HCT116 (cell line): Measurements from ENCODE around the gene NLRP5. TPM values are rescaled to one million over a fixed set of nuclear protein-coding genes. Genes with fewer than 3 reads are reported as not detected.

ENCODE experiments used
- ATAC-seq: fragments of 200-7000 bp; cut with Tn5 transposase; 2 replicates; pipeline ENCODE4 v1.9.1; 2020; ENCODE audit warnings: mild to moderate bottlenecking, moderate library complexity
- BruUV-seq: library from RNA; stranded (reverse); fragments of 400-500 nt; replicated peaks from 2 replicates; lab custom pipeline; 2021; lab: Mats Ljungman, UMichigan
- CTCF ChIA-PET: fragments of 300-600 bp; sonication (Branson Sonifier 250); formaldehyde crosslinking; loops from one replicate; lab custom pipeline; 2021; ENCODE audit warnings: antibody characterized with exemption; lab: Charles Lee
- POLR2A ChIA-PET: fragments of 300-600, 350-600 bp; sonication (Branson Sonifier 250); formaldehyde crosslinking; loops from one replicate; lab custom pipeline; 2021; ENCODE audit warnings: antibody characterized with exemption; lab: Charles Lee
- RAD21 ChIA-PET, 2 experiments: fragments of 300-600 bp; sonication (Branson Sonifier 250); formaldehyde crosslinking; loops; one replicate each; lab custom pipeline; 2023; ENCODE audit warnings: low total read pairs in 2 of 2; ENCODE audit not compliant: uncharacterized antibody in 2 of 2, unreplicated experiment in 2 of 2, low non-redundant PET in 1 of 2; lab: Charles Lee
- DNase-seq: peaks from one replicate; pipeline ENCODE4 v3.0.0-alpha.2; 2010; ENCODE audit warnings: low read depth, low spot score
- H2AFZ ChIP-seq: fragments of 200-600 bp; shearing (Covaris generic), sonication (generic); 2 replicates; pipeline ENCODE4 v1.6.1; 2017; ENCODE audit warnings: low read depth, mixed run types, mixed read lengths, antibody characterized with exemption, low read length; ENCODE audit not compliant: poor library complexity, severe bottlenecking
- H3K27ac ChIP-seq: 2 replicates; pipeline ENCODE4 v1.5.1; 2012; ENCODE audit warnings: low read depth, low read length
- H3K27me3 ChIP-seq: fragments of 200-600 bp; sonication (generic); 2 replicates; pipeline ENCODE4 v1.6.1; 2016; ENCODE audit warnings: mixed run types, low read length, mixed read lengths; ENCODE audit not compliant: insufficient read depth
- H3K36me3 ChIP-seq, 2 experiments: fragments of 200-500 bp in 1 of 2; fragments of 200-600 bp in 1 of 2; sonication (Bioruptor generic) in 1 of 2; sonication (generic) in 1 of 2; 2 replicates each; pipeline versions ENCODE4 v1.5.1 to v1.6.1; 2014 to 2016; ENCODE audit warnings: low read length in 2 of 2, inconsistent platforms in 1 of 2, mixed read lengths in 1 of 2, mixed run types in 1 of 2; ENCODE audit not compliant: insufficient read depth in 2 of 2, control insufficient read depth in 1 of 2
- H3K4me1 ChIP-seq, 2 experiments: fragments of 200-600 bp in 1 of 2; sonication (generic) in 1 of 2; 2 replicates each; pipeline versions ENCODE4 v1.5.1 to v1.6.1; 2012 to 2017; ENCODE audit warnings: low read length in 2 of 2, inconsistent platforms in 1 of 2, mild to moderate bottlenecking in 1 of 2, mixed read lengths in 1 of 2, mixed run types in 1 of 2, moderate library complexity in 1 of 2; ENCODE audit not compliant: insufficient read depth in 2 of 2, control insufficient read depth in 1 of 2
- H3K4me2 ChIP-seq: fragments of 200-600 bp; sonication (generic); 2 replicates; pipeline ENCODE4 v1.6.1; 2017; ENCODE audit warnings: mixed run types, low read length, mixed read lengths
- H3K4me3 ChIP-seq, 2 experiments: fragments of 200-600 bp in 1 of 2; sonication (generic) in 1 of 2; replicated peaks in 1 of 2; 2 replicates each; pipeline ENCODE4 v1.5.1; 2011 to 2016; ENCODE audit warnings: low read length in 2 of 2, control low read depth in 1 of 2, low read depth in 1 of 2, mild to moderate bottlenecking in 1 of 2, mixed read lengths in 1 of 2, mixed run types in 1 of 2
- H3K79me2 ChIP-seq: fragments of 200-600 bp; sonication (generic); 2 replicates; pipeline ENCODE4 v1.6.1; 2017; ENCODE audit warnings: mild to moderate bottlenecking, mixed run types, low read length, moderate library complexity, mixed read lengths; ENCODE audit not compliant: insufficient read depth
- H3K9ac ChIP-seq: fragments of 200-600 bp; sonication (generic); 2 replicates; pipeline ENCODE4 v1.6.1; 2016; ENCODE audit warnings: low read length, mixed read lengths
- H3K9me2 ChIP-seq: fragments of 200-600 bp; sonication (generic), shearing (Covaris generic); 2 replicates; pipeline ENCODE4 v1.6.1; 2017; ENCODE audit warnings: mixed run types, mild to moderate bottlenecking, moderate library complexity; ENCODE audit not compliant: insufficient read depth
- H3K9me3 ChIP-seq, 2 experiments: fragments of 200-500 bp in 1 of 2; fragments of 200-600 bp in 1 of 2; sonication (Bioruptor generic) in 1 of 2; sonication (generic) in 1 of 2; 2 replicates each; pipeline ENCODE4 v1.6.1; 2014 to 2017; ENCODE audit warnings: low read length in 2 of 2, mixed read lengths in 2 of 2, inconsistent platforms in 1 of 2, low read depth in 1 of 2, mild to moderate bottlenecking in 1 of 2, mixed run types in 1 of 2, moderate library complexity in 1 of 2; ENCODE audit not compliant: control insufficient read depth in 1 of 2, insufficient read depth in 1 of 2
- H4K20me1 ChIP-seq: fragments of 200-600 bp; sonication (generic), shearing (Covaris generic); 2 replicates; pipeline ENCODE4 v1.6.1; 2017; ENCODE audit warnings: mixed run types, mild to moderate bottlenecking, moderate library complexity; ENCODE audit not compliant: insufficient read depth
- ATF3 ChIP-seq: IDR thresholded peaks from 2 replicates; pipeline ENCODE4 v1.6.1; 2012
- JUND ChIP-seq: IDR thresholded peaks from 2 replicates; pipeline ENCODE4 v1.6.1; 2012
- MAX ChIP-seq: IDR thresholded peaks from 2 replicates; pipeline ENCODE4 v1.6.1; 2012
- POLR2A ChIP-seq: IDR thresholded peaks from 2 replicates; pipeline ENCODE4 v1.7.0; 2011; ENCODE audit warnings: borderline replicate concordance; ENCODE audit not compliant: insufficient read depth, insufficient read length; ENCODE audit errors: extremely low read depth
- POLR2AphosphoS5 ChIP-seq: IDR thresholded peaks from 2 replicates; pipeline ENCODE4 v1.6.1; 2011; ENCODE audit warnings: mild to moderate bottlenecking, low read depth, low read length, moderate library complexity
- REST ChIP-seq: IDR thresholded peaks from 2 replicates; pipeline ENCODE4 v1.6.1; 2012; ENCODE audit warnings: low read depth
- SIN3A ChIP-seq: IDR thresholded peaks from 2 replicates; pipeline ENCODE4 v1.6.1; 2012; ENCODE audit warnings: low read depth
- ZNF274 ChIP-seq: fragments of 200-500 bp; sonication (Bioruptor generic); IDR thresholded peaks from 2 replicates; pipeline ENCODE4 v1.6.1; 2014; ENCODE audit warnings: mild to moderate bottlenecking, low read depth, low read length, inconsistent platforms
- intact Hi-C: fragments of 100-400 bp; cut with micrococcal nuclease; formaldehyde crosslinking; loops from 2 replicates; pipeline ENCODE4 v1.10.0; 2022
- total RNA-seq: library from RNA; stranded (reverse); gene quantifications from one replicate; pipeline ENCODE4 v1.2.1, GENCODE V29; 2021; ENCODE audit not compliant: unreplicated experiment

Gene NLRP5
- total RNA-seq, 1 experiment from 2014 or later: 0.30 TPM

- Histone ChIP-seq H3K4me2 (no peak overlapping the region), H3K4me3 (no peak overlapping the region), H3K27ac (no peak overlapping the region), H3K4me1 (peaks cover 0 to 3% of the 10 kb centered on the region in 2 experiments; a peak in 1 of 4 replicates), H4K20me1 (no peaks in the 10 kb centered on the region), H3K36me3 (no peaks in the 10 kb centered on the region)
- RAD21 ChIA-PET: no interaction called here
- BruUV-seq: no TSS peak
- CTCF ChIA-PET: no interaction called here
- ATAC-seq: no peak
- TF ChIP-seq MAX: no peak
- no peak for TF ChIP-seq ZNF274
- TF ChIP-seq ATF3: no peak
- no peak for TF ChIP-seq POLR2A
- TF ChIP-seq SIN3A: no peak
- no peak for TF ChIP-seq JUND
- no peak for TF ChIP-seq REST
- TF ChIP-seq POLR2AphosphoS5: no peak
- TF ChIP-seq, all 23 proteins: peak for 0
- H3K9me3 ChIP-seq: no peaks in the 10 kb centered on the region
- no peak for DNase-seq
- no peaks in the 10 kb centered on the region for H3K9me2 ChIP-seq
- H3K27me3 ChIP-seq: no peaks in the 10 kb centered on the region
- intact Hi-C loops: no loop called here
- H2AFZ ChIP-seq: no peak overlapping the region
- POLR2A ChIA-PET: no interaction called here
- no peaks in the 10 kb centered on the region for H3K79me2 ChIP-seq
- H3K9ac ChIP-seq: no peak overlapping the region
Observed at GRCh38 chr19:55959996-55960675, 26.4 kb upstream of the NLRP5 start.
